Measurements from ENCODE around the gene ZC3H18.

- TF ChIP-seq CTCF (IDR thresholded peaks at IDR 0.05), result no peak
- TF ChIP-seq POLR2A (IDR thresholded peaks at IDR 0.05), result no peak
- TF ChIP-seq POLR2AphosphoS5 (IDR thresholded peaks at IDR 0.05), result no peak
These were observed 21.4 kb downstream of the ZC3H18 start for GRCh38 chr16:88591577-88592021.
